Activated CD4-positive, alpha-beta T cell treated with anti-CD3 and anti-CD28 coated beads, Interleukin-2, amount 50 U/mL, for 1 hour (primary cell): ENCODE results near the gene MTCL1.

ENCODE experiments used
- DNase-seq: peaks from one replicate; pipeline ENCODE4 v3.0.0-alpha.2; 2020

Gene MTCL1

GRCh38 chr18:8843005-8843404, 137.6 kb downstream of the MTCL1 start:
- DNase-seq, result no peak

GRCh38 chr18:8844721-8845148, 139.4 kb downstream of the MTCL1 start:
- DNase-seq, result no peak

GRCh38 chr18:8845506-8845905, 140.2 kb downstream of the MTCL1 start:
- no peak for DNase-seq

GRCh38 chr18:8847066-8847755, 141.9 kb downstream of the MTCL1 start:
- no peak for DNase-seq

DNA sequence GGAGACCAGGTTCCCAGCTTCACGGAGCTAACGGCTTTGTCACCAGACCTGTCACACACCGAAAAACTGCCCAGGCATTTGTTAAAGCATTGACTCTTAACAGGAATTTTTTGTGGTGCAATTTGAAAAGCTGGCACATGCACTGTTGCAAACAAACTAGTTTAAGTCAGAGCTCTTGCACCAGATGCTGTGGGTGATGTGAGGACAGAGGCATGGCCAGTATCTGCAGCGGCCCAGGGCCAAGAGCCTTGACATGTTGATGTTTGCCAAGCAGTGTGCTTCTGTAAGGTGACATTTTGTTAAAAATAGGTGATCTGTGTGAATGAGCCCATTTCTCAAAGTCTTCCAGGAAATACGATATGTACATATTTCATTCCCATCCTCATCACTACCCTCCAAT, 142.5 kb downstream of the MTCL1 start:
- no peak for DNase-seq

DNA sequence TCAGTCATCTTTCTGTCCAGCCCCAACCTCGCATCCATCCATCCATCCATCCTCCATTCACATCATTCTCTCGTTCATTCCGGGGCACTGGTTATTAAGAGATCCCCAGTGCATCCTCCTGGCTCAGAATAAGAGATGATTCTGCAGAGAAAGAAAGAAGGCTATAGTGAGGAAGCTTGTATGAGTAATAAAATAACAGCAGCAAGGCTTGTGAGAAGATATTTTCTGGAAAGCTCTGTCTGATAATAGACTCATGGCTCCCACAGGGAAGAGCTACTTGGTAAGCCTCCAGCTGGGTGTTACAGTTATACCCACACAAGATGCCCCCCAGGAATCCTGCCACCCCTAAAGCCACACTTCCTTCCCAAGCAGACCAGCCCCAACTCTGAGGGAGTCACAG, 143.2 kb downstream of the MTCL1 start:
- DNase-seq, result no peak

GRCh38 chr18:8849696-8850095, 144.3 kb downstream of the MTCL1 start:
- DNase-seq, result no peak

DNA sequence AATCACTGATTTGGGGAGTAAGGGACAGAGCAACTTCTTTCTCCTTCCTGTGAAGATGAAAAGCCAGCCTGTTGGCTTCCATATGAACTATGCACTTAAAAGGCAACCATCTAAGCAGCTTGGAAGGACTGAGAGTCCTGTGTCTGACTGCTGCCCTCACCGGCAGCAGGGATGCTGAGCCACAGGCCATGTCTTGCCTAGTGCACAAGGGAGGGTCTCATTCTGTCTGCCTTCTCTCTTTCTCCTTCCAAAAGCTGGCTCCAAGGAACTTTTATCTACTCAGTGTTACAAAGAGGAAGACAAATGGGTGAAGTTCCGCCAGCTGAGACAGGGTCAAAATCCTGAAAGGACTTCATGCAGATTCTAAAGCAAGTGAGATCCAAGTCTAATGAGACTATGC, 146.3 kb downstream of the MTCL1 start:
- no peak for DNase-seq

DNA sequence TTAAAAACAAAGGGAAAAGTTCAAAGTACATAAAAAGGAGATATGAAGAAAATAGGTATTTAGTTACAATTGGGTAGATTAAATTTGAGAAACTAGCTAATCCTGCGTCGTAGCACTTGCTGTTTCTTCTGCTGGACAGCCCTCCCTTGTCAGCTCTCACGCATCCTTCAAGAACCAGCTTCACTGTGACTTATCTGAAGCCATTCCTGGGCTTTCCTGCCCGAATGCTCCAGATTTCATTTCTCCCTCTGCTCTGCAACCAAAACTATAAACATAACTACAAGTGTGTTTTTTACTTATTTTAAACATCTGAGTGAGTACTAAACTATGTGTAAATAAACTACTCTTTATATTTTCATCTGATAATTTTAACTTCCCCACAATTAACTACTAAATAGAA, 149.2 kb downstream of the MTCL1 start:
- no peak for DNase-seq

DNA sequence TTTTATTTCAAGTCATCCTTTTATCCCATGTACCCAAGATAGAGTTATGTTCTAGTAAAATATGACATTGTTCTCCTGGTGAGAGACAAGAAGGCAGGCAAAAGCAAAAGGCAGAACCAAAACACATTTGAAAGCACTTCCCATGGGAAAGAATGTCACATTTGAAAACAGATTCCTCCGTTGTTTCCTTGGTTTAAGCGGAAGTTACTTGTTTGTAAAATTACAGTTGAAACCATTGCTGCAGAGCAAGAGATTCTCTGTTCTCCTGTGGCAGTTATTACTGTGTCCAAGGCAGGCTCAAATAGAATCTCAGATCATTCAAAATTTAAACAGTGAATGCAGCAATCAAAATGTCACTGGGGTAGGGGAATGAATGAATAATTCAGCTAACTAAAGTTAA, 149.6 kb downstream of the MTCL1 start:
- DNase-seq, result no peak

DNA sequence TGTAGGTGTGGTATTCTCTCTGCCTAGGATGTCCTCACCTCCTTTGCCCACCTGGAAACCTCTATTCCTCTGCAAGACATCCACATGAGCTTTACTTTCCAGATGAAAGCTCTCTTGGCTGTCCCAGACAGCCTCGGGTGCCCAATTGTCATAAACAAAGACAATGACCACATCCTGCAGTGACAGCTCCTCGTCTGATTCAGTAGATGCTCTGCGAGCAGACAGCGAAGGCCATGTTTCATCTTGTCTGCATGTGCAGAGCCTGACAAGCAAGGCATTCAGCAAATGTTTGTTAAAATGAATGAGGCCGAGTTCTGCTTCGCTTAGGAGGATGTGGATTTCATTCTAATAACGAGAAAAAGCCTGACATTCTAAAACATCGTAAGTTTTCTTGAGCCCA, 150.9 kb downstream of the MTCL1 start:
- no peak for DNase-seq

DNA sequence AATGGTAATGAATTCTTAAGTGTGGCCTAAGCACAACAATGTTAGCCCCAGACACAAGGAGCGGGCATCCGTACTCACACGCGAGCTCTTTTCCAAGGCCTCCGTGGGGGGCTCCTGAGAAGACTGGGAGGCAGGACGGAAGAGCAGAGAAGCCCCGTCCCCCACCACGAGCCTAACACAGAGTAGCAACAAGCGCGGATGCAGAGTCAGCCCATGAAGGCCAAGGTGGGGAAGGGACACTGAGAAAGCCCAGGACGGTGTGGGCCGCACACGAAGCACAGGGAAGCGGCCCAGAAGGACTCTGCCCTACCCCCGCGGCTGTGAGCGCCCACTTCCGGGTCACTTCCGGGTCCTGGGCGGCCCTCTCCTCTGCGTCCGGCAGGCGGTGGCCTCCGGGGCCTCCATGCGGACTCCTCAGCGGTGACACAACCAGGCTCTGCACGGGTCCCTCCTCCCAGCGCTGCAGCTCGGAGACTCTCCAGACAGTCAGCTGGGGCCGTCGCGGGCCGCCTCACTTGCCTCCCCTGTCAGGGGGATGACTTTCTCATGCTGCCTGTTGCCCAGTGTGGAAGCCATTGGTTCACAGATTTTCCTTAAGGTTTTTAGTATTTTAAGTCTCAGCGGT, 151.5 kb downstream of the MTCL1 start:
- DNase-seq, result no peak

GRCh38 chr18:8857806-8858205, 152.4 kb downstream of the MTCL1 start:
- no peak for DNase-seq

DNA sequence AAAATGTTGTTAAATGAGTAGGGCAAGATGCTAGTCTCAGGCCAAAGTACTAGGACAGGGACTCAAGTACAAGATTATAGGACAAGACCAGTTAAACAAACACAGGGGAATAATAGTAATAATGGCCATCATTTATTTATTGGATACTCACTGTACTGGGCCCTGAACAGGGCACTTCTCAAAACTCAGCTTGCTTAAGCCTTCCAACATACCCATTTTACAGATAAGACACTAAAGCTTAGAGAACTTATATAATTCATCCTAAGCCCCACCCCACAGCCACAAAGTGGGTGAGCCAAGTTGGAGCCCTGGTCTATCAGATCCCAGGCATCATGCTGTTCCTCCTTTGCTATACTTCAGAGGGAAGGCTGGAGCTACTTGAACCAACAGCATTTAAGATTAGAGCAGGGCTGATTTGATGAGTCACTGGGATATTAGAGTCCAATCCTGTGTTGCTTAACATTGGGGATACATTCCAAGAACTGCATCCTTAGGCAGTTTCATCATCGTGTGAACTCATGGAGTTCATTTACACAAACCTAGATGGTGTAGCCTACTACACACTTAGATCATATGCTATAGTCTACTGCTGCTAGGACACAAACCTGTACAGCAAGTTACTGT, 153.6 kb downstream of the MTCL1 start:
- no peak for DNase-seq

- no peak for DNase-seq
Observed at GRCh38 chr18:8860845-8861642, 155.7 kb downstream of the MTCL1 start.

- no peak for DNase-seq
Observed at GRCh38 chr18:8863427-8863826, 158.1 kb downstream of the MTCL1 start.

GRCh38 chr18:8865934-8866333, 160.6 kb downstream of the MTCL1 start:
- no peak for DNase-seq

- DNase-seq, result no peak
Observed at GRCh38 chr18:8866679-8867078, 161.3 kb downstream of the MTCL1 start.

- no peak for DNase-seq
Observed at GRCh38 chr18:8868276-8868675, 162.9 kb downstream of the MTCL1 start.

DNA sequence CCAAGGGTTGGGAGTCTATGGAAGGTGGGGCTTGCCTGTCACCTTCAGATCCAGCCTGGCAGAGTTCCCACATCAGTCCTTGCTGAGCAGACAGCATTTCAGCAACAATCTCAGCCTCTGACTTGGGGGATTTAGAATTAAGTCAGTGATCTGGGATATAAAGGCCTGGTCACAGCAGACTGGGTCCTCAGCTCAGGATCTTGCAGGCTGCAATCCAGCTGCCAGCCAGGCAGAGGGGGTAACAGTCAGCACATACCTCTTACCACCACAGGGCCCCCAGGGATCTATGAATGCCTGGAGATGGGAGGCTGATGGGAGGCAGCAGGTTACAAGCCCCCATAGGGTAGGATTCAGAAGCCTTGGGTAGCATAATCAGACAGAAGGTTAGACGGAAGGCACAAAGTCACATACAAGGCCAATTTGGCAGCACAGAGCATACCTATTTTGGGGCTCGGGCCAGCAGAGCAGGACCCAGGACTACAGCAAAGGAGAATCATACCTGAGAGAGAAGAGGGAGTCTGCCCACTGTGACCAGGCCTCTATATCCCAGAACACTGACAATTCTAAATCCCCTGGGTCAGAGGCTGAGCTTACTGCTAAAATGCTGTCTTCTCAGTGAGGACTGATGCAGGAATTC, 163.5 kb downstream of the MTCL1 start:
- DNase-seq, result no peak

GRCh38 chr18:8869696-8870095, 164.3 kb downstream of the MTCL1 start:
- no peak for DNase-seq

GRCh38 chr18:8870528-8870927, 165.2 kb downstream of the MTCL1 start:
- no peak for DNase-seq

DNA sequence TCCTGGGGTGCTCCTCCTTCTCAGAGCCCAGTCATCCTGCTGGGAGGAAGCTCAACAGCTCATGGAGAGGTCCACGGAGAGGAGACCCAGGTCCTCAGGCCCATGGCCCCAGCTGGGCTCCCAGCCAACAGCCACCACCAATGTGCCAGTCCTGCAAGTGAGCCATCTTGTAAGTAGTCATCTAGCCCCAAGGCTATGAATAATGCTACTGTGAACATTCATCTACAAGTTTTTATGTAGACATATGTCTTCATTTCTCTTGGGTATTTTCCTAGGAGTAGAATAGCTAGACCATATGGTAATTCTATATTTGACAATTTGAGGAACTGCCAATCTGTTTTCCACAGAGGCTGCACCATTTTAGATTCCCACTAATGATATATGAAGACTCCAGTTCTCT, 166.1 kb downstream of the MTCL1 start:
- DNase-seq, result no peak
